Right cardiac atrium (tissue), 5 donors: ENCODE measurements around the gene PPP2R3B. TPM values are rescaled to one million over a fixed set of nuclear protein-coding genes. Genes with fewer than 3 reads are reported as not detected.
"Not testable (repeated sequence)": the region's sequence is repeated elsewhere in the genome, so short reads cannot be mapped to it uniquely, and the experiment has no call there.

Experiments used
- ATAC-seq, 2 donors: fragments of 200-7000 bp; cut with Tn5 transposase; one replicate each; pipeline versions ENCODE4 v1.8.0 to v1.9.1; 2020; ENCODE audit warnings: moderate library complexity in 2 of 2, mild to moderate bottlenecking in 1 of 2
- DNase-seq, 3 donors: peaks; one replicate each; pipeline ENCODE4 v3.0.0-alpha.2; 2020
- H3K27ac ChIP-seq: one replicate; pipeline ENCODE4 v1.5.1; 2013; ENCODE audit warnings: mild to moderate bottlenecking, low read length, control low read depth, moderate library complexity
- H3K27me3 ChIP-seq: one replicate; pipeline ENCODE4 v1.6.1; 2013; ENCODE audit not compliant: control insufficient read depth, insufficient read depth
- H3K4me1 ChIP-seq: one replicate; pipeline ENCODE4 v1.6.1; 2013; ENCODE audit warnings: low read length; ENCODE audit not compliant: control insufficient read depth, insufficient read depth
- H3K4me3 ChIP-seq: one replicate; pipeline ENCODE4 v1.5.1; 2013; ENCODE audit warnings: low read length, control low read depth
- H3K9me3 ChIP-seq: one replicate; pipeline ENCODE4 v1.6.1; 2013; ENCODE audit warnings: low read length; ENCODE audit not compliant: control insufficient read depth
- WGBS: extraction: QIAGEN DNeasy Blood & Tissue Kit; methylation state at CpG from one replicate; pipeline ENCODE4 v1.1.7; 2013; 5-methylcytosine and 5-hydroxymethylcytosine counted together
- intact Hi-C, 4 donors: fragments of 100-400 bp; cut with DNase I; formaldehyde crosslinking; loops; one replicate each; pipeline versions ENCODE4 v1.11.0 to v1.14.0; 2022 to 2023
- polyA plus RNA-seq: library from polyadenylated mRNA; stranded (reverse); fragments of 200-250 nt; gene quantifications from one replicate; pipeline ENCODE4 v1.2.3, GENCODE V29; 2013
- total RNA-seq, 4 donors: library from RNA; stranded (reverse); fragmentation: NEBNext Ultra II Directional; extraction: Animal tissue kit (Norgen Biotek cat#: 25700); gene quantifications; one replicate each; pipeline ENCODE4 v1.2.1, GENCODE V29; 2021
- donor health status: healthy with polysubstance abuse.
- donor health status: DM: no; HTN: yes; CAD: no.
- donor health status: DM: no; HTN: no; CAD: no.
- donor health status: DM: no; HTN: yes; CAD: no; lungs with severe emphysema.
- donor health status: DM: yes; HTN: yes; CAD: no.

Gene PPP2R3B
- total and polyA plus RNA-seq, 5 donors = 101 to 163 (median 141) TPM

DNA sequence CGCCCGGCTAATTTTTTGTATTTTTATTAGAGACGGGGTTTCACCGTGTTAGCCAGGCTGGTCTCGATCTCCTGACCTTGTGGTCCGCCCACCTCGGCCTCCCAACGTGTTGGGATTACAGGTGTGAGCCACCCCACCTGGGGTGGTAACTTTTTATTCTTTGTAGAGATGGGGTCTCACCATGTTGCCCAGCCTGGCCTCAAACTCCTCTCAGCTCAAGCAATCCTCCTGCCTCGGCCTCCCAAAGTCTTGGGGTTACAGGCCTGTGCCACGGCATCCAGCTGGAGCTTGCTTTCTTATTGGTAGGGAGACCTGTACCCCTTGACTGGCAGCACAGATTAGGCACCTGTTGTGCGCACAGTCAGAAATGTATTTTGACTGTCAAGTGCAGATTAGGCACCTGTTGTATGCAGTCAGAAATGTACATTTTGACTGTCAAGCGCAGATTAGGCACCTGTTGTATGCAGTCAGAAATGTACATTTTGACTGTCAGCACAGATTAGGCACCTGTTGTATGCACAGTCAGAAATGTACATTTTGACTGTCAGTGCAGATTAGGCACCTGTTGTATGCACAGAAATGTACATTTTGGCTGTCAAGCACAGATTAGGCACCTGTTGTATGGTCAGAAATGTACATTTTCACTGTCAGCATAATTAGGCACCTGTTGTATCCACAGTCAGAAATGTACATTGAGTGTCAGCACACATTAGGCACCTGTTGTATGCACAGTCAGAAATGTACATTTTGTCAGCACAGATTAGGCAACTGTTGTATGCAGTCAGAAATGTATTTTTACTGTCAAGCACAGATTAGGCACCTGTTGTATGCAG lies 80.7 kb downstream of the PPP2R3B start:
- H3K27me3 ChIP-seq, H3K9me3 ChIP-seq, DNase-seq, H3K27ac ChIP-seq, H3K4me3 ChIP-seq, H3K4me1 ChIP-seq, intact Hi-C loops, ATAC-seq: not testable (repeated sequence)
- 96% methylated on average over 12 of the region's 12 CpGs for WGBS

DNA sequence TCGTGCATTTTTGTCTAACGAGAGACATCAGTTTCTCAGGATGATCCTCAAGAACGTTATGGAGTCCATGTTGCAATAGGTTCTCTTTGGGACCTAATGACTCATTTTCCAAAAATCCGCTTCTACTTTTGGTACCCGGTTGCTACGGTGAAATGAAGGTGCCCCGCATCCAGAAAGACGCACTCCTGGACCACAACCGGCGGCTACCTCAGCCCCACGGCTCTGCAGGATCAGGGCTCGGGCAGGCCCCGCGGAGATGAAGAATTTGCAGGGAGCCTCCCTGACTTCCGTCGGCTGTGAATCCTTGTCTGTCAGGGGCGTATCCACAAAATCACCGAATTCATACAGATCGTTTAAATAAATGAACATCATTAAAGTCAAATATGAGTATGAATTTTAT lies 83.7 kb downstream of the PPP2R3B start:
- intact Hi-C loops = no loop called here
- 93% methylated on average over 19 of the region's 19 CpGs for WGBS
- H3K4me1 ChIP-seq = no peaks in the 10 kb centered on the region
- DNase-seq (peak in 1 of 3 donors; percentile 11), ATAC-seq (no peak)
- no peaks in the 10 kb centered on the region for H3K27me3 ChIP-seq
- H3K27ac ChIP-seq = no peak overlapping the region
- no peaks in the 10 kb centered on the region for H3K9me3 ChIP-seq
- no peak overlapping the region for H3K4me3 ChIP-seq

DNA sequence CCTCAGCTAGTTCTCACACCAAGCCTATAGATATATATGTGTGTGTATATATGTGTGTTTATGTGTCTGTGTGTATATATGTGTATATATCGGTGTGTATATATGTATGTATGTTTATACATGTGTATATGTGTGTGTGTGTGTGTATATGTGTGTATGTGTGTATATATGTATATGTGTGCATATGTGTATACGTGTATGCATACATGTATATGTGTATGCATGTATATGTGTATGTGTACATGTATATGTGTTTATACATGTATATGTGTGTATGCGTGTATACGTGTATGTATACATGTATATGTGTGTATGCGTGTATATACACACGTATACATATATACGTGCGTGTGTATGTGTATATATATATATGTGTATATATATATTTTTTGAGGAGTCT lies 86.4 kb downstream of the PPP2R3B start:
- DNase-seq (no peak), ATAC-seq (peak in 1 of 2 donors; percentile 9)
- H3K4me1 ChIP-seq = no peaks in the 10 kb centered on the region
- no peak overlapping the region for H3K4me3 ChIP-seq
- no peaks in the 10 kb centered on the region for H3K9me3 ChIP-seq
- WGBS = 96% methylated on average over 8 of the region's 8 CpGs
- H3K27me3 ChIP-seq = no peaks in the 10 kb centered on the region
- no peak overlapping the region for H3K27ac ChIP-seq
- intact Hi-C loops = no loop called here

GRCh38 chrX:298993-299392 lies 87.7 kb downstream of the PPP2R3B start:
- intact Hi-C loops = no loop called here
- no peaks in the 10 kb centered on the region for H3K4me1 ChIP-seq
- no peaks in the 10 kb centered on the region for H3K9me3 ChIP-seq
- 97% methylated on average over 36 of the region's 36 CpGs for WGBS
- DNase-seq (peak in 1 of 3 donors; percentile 33), ATAC-seq (no peak)
- H3K27ac ChIP-seq = no peak overlapping the region
- no peaks in the 10 kb centered on the region for H3K27me3 ChIP-seq
- no peak overlapping the region for H3K4me3 ChIP-seq

DNA sequence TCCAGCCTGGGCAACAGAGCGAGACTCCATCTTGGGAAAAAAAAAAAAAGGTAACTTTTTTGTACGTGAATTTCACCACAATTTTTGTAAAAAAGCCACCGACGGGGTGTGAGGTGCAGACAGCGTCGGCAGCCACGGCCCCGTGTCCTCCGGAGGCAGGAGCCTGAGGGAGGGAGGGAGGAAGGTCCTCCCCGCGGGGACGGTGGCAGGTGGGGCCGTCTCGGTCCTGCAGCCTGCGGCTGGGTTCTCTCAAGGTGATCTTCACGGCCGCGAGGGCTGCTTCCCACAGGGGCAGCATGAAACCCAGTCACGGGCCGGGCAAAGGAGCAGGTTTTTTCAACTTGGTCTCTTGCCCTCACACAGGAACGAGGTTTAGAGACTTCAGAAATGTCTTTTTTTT lies 91.6 kb downstream of the PPP2R3B start:
- ATAC-seq (no peak), DNase-seq (peak in 2 of 3 donors; percentile 35 to 58)
- Histone ChIP-seq H3K27ac (no peak overlapping the region), H3K27me3 (no peaks in the 10 kb centered on the region), H3K4me1 (no peaks in the 10 kb centered on the region), H3K9me3 (no peaks in the 10 kb centered on the region), H3K4me3 (no peak overlapping the region)
- intact Hi-C loops = no loop called here
- 96% methylated on average over 21 of the region's 21 CpGs for WGBS

- WGBS = 98% methylated on average over 47 of the region's 47 CpGs
- H3K4me3 ChIP-seq = no peak overlapping the region
- H3K27me3 ChIP-seq = no peaks in the 10 kb centered on the region
- intact Hi-C loops = no loop called here
- no peaks in the 10 kb centered on the region for H3K9me3 ChIP-seq
- DNase-seq (peak in 1 of 3 donors; percentile 55), ATAC-seq (no peak)
- no peak overlapping the region for H3K27ac ChIP-seq
- H3K4me1 ChIP-seq = no peaks in the 10 kb centered on the region
These were observed 93.5 kb downstream of the PPP2R3B start for GRCh38 chrX:292900-293897.

GRCh38 chrX:291411-291901 lies 95.3 kb downstream of the PPP2R3B start:
- ATAC-seq (no peak), DNase-seq (peak in 1 of 3 donors; percentile 52)
- Histone ChIP-seq H3K27me3 (no peaks in the 10 kb centered on the region), H3K27ac (no peak overlapping the region), H3K9me3 (no peaks in the 10 kb centered on the region), H3K4me3 (no peak overlapping the region), H3K4me1 (no peaks in the 10 kb centered on the region)
- 97% methylated on average over 29 of the region's 29 CpGs for WGBS
- intact Hi-C loops = no loop called here

DNA sequence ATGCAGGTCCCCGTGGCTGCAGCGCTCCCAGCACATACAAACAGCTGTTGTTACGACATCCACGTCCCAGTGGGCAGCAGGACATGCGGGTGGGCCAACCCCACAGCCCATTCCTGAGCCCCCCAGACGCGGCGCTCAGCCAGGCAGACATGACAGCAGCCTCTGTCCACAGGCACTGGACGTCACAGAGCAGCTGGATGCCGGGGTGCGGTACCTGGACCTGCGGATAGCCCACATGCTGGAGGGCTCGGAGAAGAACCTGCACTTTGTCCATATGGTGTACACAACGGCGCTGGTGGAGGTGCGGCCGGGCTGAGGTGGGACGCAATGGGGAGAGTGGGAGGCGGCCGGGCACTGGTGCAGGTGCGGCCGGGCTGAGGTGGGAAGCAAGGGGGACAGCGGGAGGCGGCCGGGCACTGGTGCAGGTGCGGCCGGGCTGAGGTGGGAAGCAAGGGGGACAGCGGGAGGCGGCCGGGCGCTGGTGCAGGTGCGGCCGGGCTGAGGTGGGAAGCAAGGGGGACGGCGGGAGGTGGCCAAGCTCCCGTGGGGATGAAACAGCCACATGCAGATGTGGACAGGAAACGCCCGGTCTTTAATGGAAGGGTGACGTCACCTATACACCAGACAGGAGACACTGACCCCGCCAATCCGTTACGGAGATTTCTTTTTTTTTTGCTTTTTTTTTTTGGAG lies 96.1 kb downstream of the PPP2R3B start:
- H3K27me3 ChIP-seq = no peaks in the 10 kb centered on the region
- intact Hi-C loops = no loop called here
- H3K4me1 ChIP-seq = no peaks in the 10 kb centered on the region
- 96% methylated on average over 42 of the region's 42 CpGs for WGBS
- H3K9me3 ChIP-seq = no peaks in the 10 kb centered on the region
- no peak overlapping the region for H3K4me3 ChIP-seq
- peak in 1 of 3 donors; percentile 28 for DNase-seq
- no peak for ATAC-seq
- no peak overlapping the region for H3K27ac ChIP-seq

DNA sequence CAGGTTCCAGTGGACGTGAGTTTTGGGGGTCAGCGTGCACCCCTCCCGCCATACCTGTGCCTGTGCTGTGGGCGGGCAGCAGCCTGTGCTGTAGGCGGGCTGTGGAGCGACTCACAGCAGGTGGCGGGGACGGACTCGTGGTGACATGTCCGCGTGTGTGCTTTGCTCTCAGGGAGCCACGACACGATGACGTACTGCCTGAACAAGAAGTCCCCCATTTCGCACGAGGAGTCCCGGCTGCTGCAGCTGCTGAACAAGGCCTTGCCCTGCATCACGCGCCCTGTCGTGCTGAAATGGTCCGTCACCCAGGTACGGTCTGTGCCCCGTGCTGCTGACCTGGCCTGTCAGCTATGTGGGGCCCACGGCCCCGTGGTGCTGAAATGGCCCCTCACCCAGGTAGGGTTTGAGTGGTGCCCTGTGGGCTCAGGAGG lies 98.1 kb downstream of the PPP2R3B start:
- ATAC-seq (no peak), DNase-seq (peak in 1 of 3 donors; percentile 44)
- 96% methylated on average over 25 of the region's 25 CpGs for WGBS
- intact Hi-C loops = no loop called here
- Histone ChIP-seq H3K27me3 (no peaks in the 10 kb centered on the region), H3K27ac (no peak overlapping the region), H3K4me1 (no peaks in the 10 kb centered on the region), H3K9me3 (no peaks in the 10 kb centered on the region), H3K4me3 (no peak overlapping the region)

- intact Hi-C loops = no loop called here
- no peaks in the 10 kb centered on the region for H3K27me3 ChIP-seq
- H3K9me3 ChIP-seq = no peaks in the 10 kb centered on the region
- no peak for ATAC-seq
- 90% methylated on average over 7 of the region's 7 CpGs for WGBS
- H3K4me1 ChIP-seq = no peaks in the 10 kb centered on the region
- H3K4me3 ChIP-seq = no peak overlapping the region
- H3K27ac ChIP-seq = no peak overlapping the region
- no peak for DNase-seq
These were observed 99.0 kb downstream of the PPP2R3B start for GRCh38 chrX:287670-288069.
